Stimulated activated effector memory CD8-positive, alpha-beta T cell treated with anti-CD3 and anti-CD28 coated beads, Interleukin-12 subunit alpha, Interleukin-12 subunit beta, amount 100 ng/mL, for 72 hours (primary cell): Measurements from ENCODE around the gene COX20.

Experiments used
- ATAC-seq: fragments of 150-1000 bp; cut with Tn5 transposase; 2 replicates; pipeline ENCODE4 v1.10.0; 2021
- DNase-seq, 2 donors: peaks; one replicate each; pipeline ENCODE4 v3.0.0; 2021 to 2022; ENCODE audit warnings: low spot score in 2 of 2
- H3K27ac Mint-ChIP-seq: one replicate; pipeline ENCODE4 v1.8.0; 2022; ENCODE audit warnings: mild to moderate bottlenecking, mixed read lengths
- H3K36me3 Mint-ChIP-seq: one replicate; pipeline ENCODE4 v1.8.0; 2022; ENCODE audit warnings: mild to moderate bottlenecking, mixed read lengths
- H3K4me1 Mint-ChIP-seq: one replicate; pipeline ENCODE4 v1.8.0; 2022; ENCODE audit warnings: mixed read lengths
- H3K4me3 Mint-ChIP-seq: one replicate; pipeline ENCODE4 v1.8.0; 2022; ENCODE audit warnings: mild to moderate bottlenecking, mixed read lengths
- H3K9me3 Mint-ChIP-seq: one replicate; pipeline ENCODE4 v1.8.0; 2022; ENCODE audit warnings: mixed read lengths

COX20 gene

GRCh38 chr1:244857761-244858160 is 22.3 kb downstream of the COX20 start:
- Mint-ChIP-seq H3K36me3 (peaks cover 100% of the 10 kb centered on the region), H3K4me3 (peak overlapping the region; percentile 25), H3K4me1 (peaks cover 73% of the 10 kb centered on the region), H3K9me3 (no peaks in the 10 kb centered on the region), H3K27ac (peak overlapping the region; percentile 79)
- ATAC-seq (no peak), DNase-seq (peak in 1 of 2 donors; percentile 20)

- ATAC-seq (no peak), DNase-seq (no peak)
- Mint-ChIP-seq H3K9me3 (no peaks in the 10 kb centered on the region), H3K4me3 (peak overlapping the region; percentile 25), H3K36me3 (peaks cover 100% of the 10 kb centered on the region), H3K4me1 (peaks cover 74% of the 10 kb centered on the region), H3K27ac (peak overlapping the region; percentile 79)
These were observed 22.9 kb downstream of the COX20 start for GRCh38 chr1:244858357-244858756.

GRCh38 chr1:244860078-244860477 is 24.6 kb downstream of the COX20 start:
- DNase-seq: no peak
- Mint-ChIP-seq H3K4me3 (peak overlapping the region; percentile 83), H3K9me3 (no peaks in the 10 kb centered on the region), H3K4me1 (peaks cover 65% of the 10 kb centered on the region), H3K27ac (peak overlapping the region; percentile 48), H3K36me3 (peaks cover 100% of the 10 kb centered on the region)
- no peak for ATAC-seq

GRCh38 chr1:244860914-244861610 is 25.6 kb downstream of the COX20 start:
- H3K4me1 Mint-ChIP-seq: peaks cover 60% of the 10 kb centered on the region
- H3K36me3 Mint-ChIP-seq: peaks cover 92% of the 10 kb centered on the region
- peak overlapping the region; percentile 48 for H3K27ac Mint-ChIP-seq
- peak overlapping the region; percentile 83 for H3K4me3 Mint-ChIP-seq
- ATAC-seq (no peak), DNase-seq (no peak)
- H3K9me3 Mint-ChIP-seq: no peaks in the 10 kb centered on the region

- Mint-ChIP-seq H3K27ac (peak overlapping the region; percentile 99), H3K9me3 (no peaks in the 10 kb centered on the region), H3K36me3 (peaks cover 85% of the 10 kb centered on the region), H3K4me1 (peaks cover 54% of the 10 kb centered on the region), H3K4me3 (peak overlapping the region; percentile 83)
- ATAC-seq: no peak
- no peak for DNase-seq
These were observed 26.2 kb downstream of the COX20 start for GRCh38 chr1:244861683-244862082.

GRCh38 chr1:244862354-244862698 is 26.9 kb downstream of the COX20 start:
- peaks cover 47% of the 10 kb centered on the region for H3K4me1 Mint-ChIP-seq
- DNase-seq: no peak
- H3K9me3 Mint-ChIP-seq: no peaks in the 10 kb centered on the region
- H3K4me3 Mint-ChIP-seq: peak overlapping the region; percentile 83
- no peak for ATAC-seq
- peaks cover 79% of the 10 kb centered on the region for H3K36me3 Mint-ChIP-seq
- peak overlapping the region; percentile 99 for H3K27ac Mint-ChIP-seq

GRCh38 chr1:244862699-244863490 is 27.4 kb downstream of the COX20 start:
- Mint-ChIP-seq H3K27ac (peak overlapping the region; percentile 99), H3K4me3 (peak overlapping the region; percentile 83), H3K36me3 (peaks cover 73% of the 10 kb centered on the region), H3K4me1 (peaks cover 41% of the 10 kb centered on the region), H3K9me3 (no peaks in the 10 kb centered on the region)
- ATAC-seq (peak; percentile 77), DNase-seq (peak; percentile 87 to 95)

GRCh38 chr1:244863491-244864252 is 28.2 kb downstream of the COX20 start:
- ATAC-seq (peak; percentile 0), DNase-seq (peak; percentile 27 to 72)
- Mint-ChIP-seq H3K4me3 (peak overlapping the region; percentile 83), H3K27ac (peak overlapping the region; percentile 99), H3K4me1 (peaks cover 37% of the 10 kb centered on the region), H3K9me3 (no peaks in the 10 kb centered on the region), H3K36me3 (peaks cover 65% of the 10 kb centered on the region)

GRCh38 chr1:244864253-244865027 is 29.0 kb downstream of the COX20 start, which contains the start of gene HNRNPU:
Gene HNRNPU (minus strand): TSS chr1:244864543. CDS start chr1:244864307, 236 bp downstream.
- Mint-ChIP-seq H3K4me1 (peaks cover 32% of the 10 kb centered on the region), H3K4me3 (peak within 1 kb of the TSS; percentile 83), H3K9me3 (no peaks in the 10 kb centered on the region), H3K36me3 (peaks cover 58% of the 10 kb centered on the region), H3K27ac (peak within 1 kb of the TSS; percentile 99)
- DNase-seq: peak; percentile 96
- peak; percentile 83 for ATAC-seq

- peak overlapping the region; percentile 99 for H3K27ac Mint-ChIP-seq
- ATAC-seq (no peak), DNase-seq (peak in 1 of 2 donors; percentile 11)
- peaks cover 29% of the 10 kb centered on the region for H3K4me1 Mint-ChIP-seq
- H3K36me3 Mint-ChIP-seq: peaks cover 52% of the 10 kb centered on the region
- no peaks in the 10 kb centered on the region for H3K9me3 Mint-ChIP-seq
- peak overlapping the region; percentile 83 for H3K4me3 Mint-ChIP-seq
These were observed 29.5 kb downstream of the COX20 start for GRCh38 chr1:244865028-244865371.

- Mint-ChIP-seq H3K4me1 (peaks cover 24% of the 10 kb centered on the region), H3K9me3 (no peaks in the 10 kb centered on the region), H3K4me3 (peak overlapping the region; percentile 83), H3K36me3 (peaks cover 44% of the 10 kb centered on the region), H3K27ac (peak overlapping the region; percentile 99)
- ATAC-seq: no peak
- DNase-seq: no peak
These were observed 30.4 kb downstream of the COX20 start for GRCh38 chr1:244865820-244866219.

- Mint-ChIP-seq H3K9me3 (no peaks in the 10 kb centered on the region), H3K4me3 (no peak overlapping the region), H3K27ac (no peak overlapping the region), H3K36me3 (peaks cover 39% of the 10 kb centered on the region), H3K4me1 (peaks cover 19% of the 10 kb centered on the region)
- ATAC-seq: no peak
- no peak for DNase-seq
These were observed 30.9 kb downstream of the COX20 start for GRCh38 chr1:244866355-244866754.

- H3K27ac Mint-ChIP-seq: no peak overlapping the region
- ATAC-seq (no peak), DNase-seq (no peak)
- H3K36me3 Mint-ChIP-seq: peaks cover 15% of the 10 kb centered on the region
- H3K4me1 Mint-ChIP-seq: peaks cover 8% of the 10 kb centered on the region
- no peak overlapping the region for H3K4me3 Mint-ChIP-seq
- H3K9me3 Mint-ChIP-seq: no peaks in the 10 kb centered on the region
These were observed 33.3 kb downstream of the COX20 start for GRCh38 chr1:244868484-244869363.

- Mint-ChIP-seq H3K27ac (no peak overlapping the region), H3K36me3 (peaks cover 8% of the 10 kb centered on the region), H3K9me3 (no peaks in the 10 kb centered on the region), H3K4me3 (no peak overlapping the region), H3K4me1 (peaks cover 8% of the 10 kb centered on the region)
- DNase-seq: no peak
- ATAC-seq: no peak
These were observed 33.9 kb downstream of the COX20 start for GRCh38 chr1:244869364-244869827.
